TTC549 (cell line): ENCODE results near the gene HDX.
"Not testable (repeated sequence)": the region's sequence is repeated elsewhere in the genome, so short reads cannot be mapped to it uniquely, and the experiment has no call there.

Experiments used
- FAIRE-seq: peaks from 2 replicates; lab custom pipeline; 2012; peaks lifted over from hg19 to GRCh38; lab: Jason Lieb, UNC

The HDX gene

GRCh38 chrX:84501798-84502628, at the start of gene HDX:
HDX (minus strand) TSS chrX:84502453; CDS start chrX:84475397, 27,056 bp downstream.
- no peak for FAIRE-seq

DNA sequence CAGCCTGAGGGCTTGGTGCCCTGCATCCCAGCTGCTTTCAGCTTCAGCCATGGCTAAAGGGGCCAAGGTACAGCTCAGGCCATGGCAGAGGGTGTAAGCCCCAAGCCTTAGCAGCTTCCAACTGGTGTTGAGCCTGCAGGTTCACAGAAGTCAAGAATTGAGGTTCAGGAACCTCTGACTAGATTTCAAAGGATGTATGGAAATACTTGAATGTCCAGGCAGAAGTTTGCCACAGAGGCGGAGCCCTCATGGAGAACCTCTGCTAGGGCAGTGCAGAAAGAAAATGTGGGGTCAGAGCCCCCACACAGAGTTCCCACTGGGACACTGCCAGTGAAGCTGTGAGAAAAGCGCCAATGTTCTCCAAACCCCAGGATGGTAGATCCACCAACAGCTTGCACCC, 39.1 kb upstream of the HDX start:
- FAIRE-seq, result not testable (repeated sequence)

GRCh38 chrX:84537627-84538026, 35.4 kb upstream of the HDX start:
- FAIRE-seq, result not testable (repeated sequence)

GRCh38 chrX:84488426-84488825, 13.8 kb downstream of the HDX start:
- no peak for FAIRE-seq

DNA sequence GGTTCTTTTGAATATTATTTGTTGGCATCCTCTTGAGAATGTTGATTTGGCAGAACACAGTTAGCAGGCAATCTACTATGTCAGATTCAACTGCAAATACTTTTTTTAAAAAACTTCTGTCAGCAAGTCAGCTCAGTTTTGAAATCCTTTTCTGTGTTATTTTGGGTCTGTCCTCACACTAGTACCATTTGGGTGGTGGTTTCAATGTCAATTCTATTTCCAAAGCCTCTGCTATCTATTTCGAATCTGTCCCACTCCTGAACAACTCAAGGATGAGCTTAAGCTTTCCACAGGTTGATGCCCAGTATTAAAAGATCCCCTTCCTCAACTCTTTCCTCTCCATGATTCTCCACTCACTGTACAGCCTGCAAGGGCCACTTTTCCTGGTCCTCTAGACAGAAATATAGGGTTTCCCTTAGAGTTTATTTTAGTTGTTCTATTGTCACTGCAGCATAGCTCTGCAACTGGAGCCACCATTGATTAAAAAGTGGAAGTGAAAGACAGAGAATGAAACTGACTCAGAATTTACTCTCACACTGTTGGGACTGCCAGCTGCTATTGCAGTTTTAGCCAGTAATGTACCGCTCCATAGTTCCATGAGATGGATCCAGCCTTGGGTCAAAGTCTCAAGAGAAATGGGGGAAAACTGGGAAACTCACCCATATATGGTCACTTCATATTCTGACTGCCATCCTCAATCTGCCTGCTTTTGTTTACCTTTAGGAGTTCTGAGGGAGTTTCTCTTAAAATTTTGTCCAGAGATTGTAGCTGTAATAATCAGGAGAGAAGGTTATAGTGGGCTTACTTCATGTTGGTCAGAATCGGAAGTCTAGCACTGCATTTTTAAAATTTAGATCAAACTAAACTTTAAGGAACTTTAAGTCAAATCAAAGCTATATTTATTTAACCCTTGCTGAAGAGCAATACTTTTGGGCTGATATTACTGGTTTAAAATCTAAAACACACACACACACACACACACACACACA, 14.6 kb downstream of the HDX start:
- FAIRE-seq, result no peak

DNA sequence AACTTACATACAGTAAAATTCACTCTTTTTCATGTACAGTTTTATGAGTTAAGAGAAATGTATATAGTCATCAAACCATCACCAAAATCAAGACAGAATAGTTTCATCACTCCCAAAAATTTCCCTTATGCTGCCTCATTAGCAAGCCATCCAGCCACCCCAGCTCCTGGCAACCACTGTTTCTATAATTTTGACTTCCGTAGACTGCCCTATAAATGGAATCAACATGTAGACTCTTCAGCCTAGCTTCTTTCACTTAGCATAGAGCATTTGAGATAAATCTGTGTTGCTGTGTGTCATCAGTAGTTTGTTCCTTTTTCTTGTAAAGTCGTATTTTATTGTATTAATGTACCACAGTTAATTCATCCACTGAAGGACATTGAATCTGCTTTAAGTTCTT, 23.2 kb downstream of the HDX start:
- no peak for FAIRE-seq

GRCh38 chrX:84477114-84477513, 25.1 kb downstream of the HDX start:
- FAIRE-seq, result no peak

GRCh38 chrX:84475596-84475995, 26.7 kb downstream of the HDX start:
- no peak for FAIRE-seq

GRCh38 chrX:84475101-84475500, 27.2 kb downstream of the HDX start:
- FAIRE-seq, result no peak

- no peak for FAIRE-seq
These were observed 33.0 kb downstream of the HDX start for GRCh38 chrX:84469226-84469625.

GRCh38 chrX:84467898-84468297, 34.4 kb downstream of the HDX start:
- no peak for FAIRE-seq

GRCh38 chrX:84453351-84454246, 48.7 kb downstream of the HDX start:
- no peak for FAIRE-seq

DNA sequence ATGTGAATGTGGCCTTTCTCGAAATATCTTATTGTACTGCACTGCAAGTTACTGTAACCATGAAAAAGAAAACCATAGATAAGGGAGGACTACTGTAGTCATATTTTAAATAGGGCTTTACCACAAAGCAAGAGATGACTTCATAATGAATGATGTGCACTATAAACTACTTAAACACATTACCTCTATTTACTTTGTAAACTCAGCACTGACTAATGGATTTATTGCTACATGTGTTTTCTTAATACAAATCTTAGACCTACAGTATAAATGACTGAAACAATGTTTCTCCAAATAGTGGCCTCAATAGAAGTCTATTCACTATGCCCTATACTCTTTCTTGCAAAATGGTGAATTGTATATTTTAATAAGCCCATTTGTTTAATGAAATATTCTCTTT, 61.1 kb downstream of the HDX start:
- FAIRE-seq, result no peak

DNA sequence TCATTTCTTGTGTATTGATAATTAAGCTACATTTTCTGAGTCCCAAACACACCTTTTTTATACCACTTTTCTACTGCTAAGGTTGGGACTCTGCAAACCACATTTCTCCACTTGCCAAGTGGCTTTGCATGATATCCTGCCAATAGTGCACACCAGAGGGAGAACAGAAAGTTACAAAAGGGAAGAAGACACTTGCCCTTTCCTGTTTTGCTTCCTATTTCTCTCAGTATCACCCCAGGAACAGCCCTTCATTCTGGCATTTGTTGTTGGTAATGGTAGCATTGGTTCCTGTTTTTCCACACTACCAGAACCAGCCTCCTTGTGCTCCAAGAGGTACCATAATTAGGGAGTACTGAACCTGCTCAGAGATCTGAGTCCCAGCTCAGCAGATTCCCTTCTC, 87.1 kb downstream of the HDX start:
- FAIRE-seq, result no peak

DNA sequence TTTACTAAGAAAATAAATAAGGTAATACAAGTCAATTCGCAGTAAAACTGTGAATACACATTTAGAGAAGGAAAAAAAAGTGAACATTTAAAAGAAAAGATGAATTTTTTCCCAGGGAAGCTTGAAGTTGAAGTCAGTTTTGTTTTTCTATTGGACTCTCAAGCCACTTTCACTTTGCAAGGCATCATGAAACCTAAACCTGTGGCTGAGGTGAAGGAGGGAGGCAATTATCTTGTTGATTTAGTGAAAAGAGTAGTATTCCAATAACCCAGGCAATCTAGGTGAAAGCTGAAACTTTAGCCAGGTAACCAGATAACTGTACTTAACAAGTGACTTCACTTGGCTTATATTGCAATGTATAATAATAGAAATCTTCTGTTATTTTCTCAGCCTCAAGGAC, 138.6 kb downstream of the HDX start:
- no peak for FAIRE-seq

GRCh38 chrX:84363051-84363450, 139.2 kb downstream of the HDX start:
- FAIRE-seq, result no peak

DNA sequence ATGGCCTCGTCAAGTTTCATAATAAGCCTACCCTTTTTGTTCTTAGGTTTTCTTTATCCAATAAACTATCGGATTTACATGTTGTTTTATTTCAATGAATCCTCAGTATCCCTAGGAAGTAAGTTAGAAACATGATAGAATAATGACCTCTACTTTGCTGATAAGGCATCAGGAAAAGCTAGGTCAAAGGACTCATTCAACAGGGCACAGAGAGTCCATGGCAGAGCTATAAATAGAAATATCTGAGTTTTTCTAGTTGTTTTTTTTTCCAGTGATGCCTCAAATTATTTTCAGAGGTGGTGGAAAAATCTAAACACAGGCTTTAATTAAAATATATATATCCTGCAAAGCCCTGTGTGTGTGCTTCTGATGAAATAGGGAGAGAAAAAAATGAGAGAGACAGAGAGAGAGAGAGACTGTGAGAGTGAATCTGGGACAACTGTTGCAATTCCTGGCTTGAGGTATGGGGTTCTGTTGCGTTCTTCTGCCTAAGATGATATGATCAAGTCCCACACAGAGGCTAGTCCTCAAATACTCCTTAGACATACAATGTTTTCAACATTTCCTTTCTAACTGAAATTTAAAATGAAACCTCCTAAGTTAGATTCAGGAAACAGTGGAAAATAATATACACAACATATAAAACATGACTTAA, 139.9 kb downstream of the HDX start:
- FAIRE-seq, result no peak

DNA sequence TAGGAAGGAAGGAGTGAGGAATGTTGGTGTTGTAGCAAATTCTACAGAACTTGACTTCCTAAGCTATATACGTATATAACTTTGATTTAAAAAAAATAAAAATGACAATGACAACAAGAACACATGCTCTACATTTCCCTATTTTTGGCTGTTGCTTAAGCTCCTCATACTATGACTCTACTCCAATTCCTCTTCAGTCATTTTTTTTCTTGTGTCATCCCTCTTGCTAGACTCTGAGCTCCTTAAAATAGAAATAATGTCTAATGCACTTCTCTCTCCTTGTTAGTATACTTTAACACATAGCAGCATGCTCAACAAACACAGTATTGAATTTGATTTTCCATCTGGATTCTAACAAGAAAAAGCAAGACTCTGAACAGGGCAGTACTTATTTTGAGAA, 144.0 kb downstream of the HDX start:
- FAIRE-seq, result no peak

DNA sequence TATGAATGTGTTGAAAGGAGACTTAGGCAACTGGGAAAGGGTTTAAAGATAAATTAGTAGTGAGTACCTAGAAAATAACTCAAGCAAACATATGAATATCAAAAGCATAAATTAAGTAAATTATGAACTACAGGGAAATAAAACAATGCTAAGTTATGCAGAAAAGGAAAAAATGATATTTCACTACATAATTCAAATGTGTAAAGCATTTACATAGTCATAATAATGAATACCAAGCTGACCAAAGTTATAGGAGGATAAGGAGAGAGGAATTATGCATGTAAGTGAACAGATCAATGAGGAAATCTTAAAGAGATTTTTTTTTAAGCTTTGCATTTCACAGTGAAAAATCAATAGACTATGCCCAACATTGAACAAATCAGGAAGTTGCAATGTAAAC, 145.0 kb downstream of the HDX start:
- FAIRE-seq, result no peak

DNA sequence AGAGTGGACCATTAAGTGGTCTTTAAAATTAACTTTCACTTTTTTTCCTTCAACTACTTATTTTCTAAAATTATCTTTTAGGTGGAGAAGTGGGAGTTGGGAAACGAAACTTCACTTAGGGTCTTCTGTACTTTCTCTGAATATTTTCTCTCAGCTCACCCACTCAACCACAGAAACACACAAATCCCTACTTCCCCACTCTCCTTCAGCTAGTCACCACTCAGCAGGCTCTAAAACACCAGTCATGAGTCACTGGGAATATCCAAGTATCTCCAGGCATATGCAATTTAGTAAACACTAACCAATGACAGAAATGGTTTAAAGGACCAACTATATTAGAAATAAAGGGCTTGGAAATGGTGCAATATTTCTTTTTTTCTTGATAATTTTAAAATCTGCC, 161.3 kb downstream of the HDX start:
- no peak for FAIRE-seq

GRCh38 chrX:84339507-84340364, 162.5 kb downstream of the HDX start:
- no peak for FAIRE-seq
